GM12878 (cell line): ENCODE data around the gene CDC42EP3. TPM values are rescaled to one million over a fixed set of nuclear protein-coding genes. Genes with fewer than 3 reads are reported as not detected.

Experiments used
- GABPA ChIP-seq: IDR thresholded peaks from 2 replicates; pipeline ENCODE4 v1.6.1; 2014; ENCODE audit warnings: antibody characterized with exemption, low read depth, mild to moderate bottlenecking, inconsistent platforms
- JUNB ChIP-seq: IDR thresholded peaks from 2 replicates; pipeline ENCODE4 v1.6.1; 2016; ENCODE audit warnings: antibody characterized with exemption, mild to moderate bottlenecking
- MTA3 ChIP-seq: IDR thresholded peaks from 2 replicates; pipeline ENCODE4 v1.6.1; 2012; ENCODE audit warnings: low read length, inconsistent platforms, borderline replicate concordance
- NFIC ChIP-seq: IDR thresholded peaks from 2 replicates; pipeline ENCODE4 v1.6.1; 2012; ENCODE audit warnings: low read depth, mild to moderate bottlenecking, inconsistent platforms, low read length, moderate library complexity
- NFYB ChIP-seq: IDR thresholded peaks from 2 replicates; pipeline ENCODE4 v1.6.1; 2011; ENCODE audit warnings: low read depth, mild to moderate bottlenecking, low read length, improper control_type of control experiment, moderate library complexity; ENCODE audit not compliant: insufficient read depth
- NR2C2 ChIP-seq: IDR thresholded peaks from 2 replicates; pipeline ENCODE4 v1.6.1; 2011; ENCODE audit warnings: borderline replicate concordance, low read depth; ENCODE audit not compliant: control insufficient read depth, insufficient read length
- NRF1 ChIP-seq: conservative IDR thresholded peaks from 2 replicates; pipeline ENCODE4 v1.6.1; 2011; ENCODE audit warnings: mild to moderate bottlenecking, low read depth, low read length, improper control_type of control experiment
- PAX5 ChIP-seq: IDR thresholded peaks from 2 replicates; pipeline ENCODE4 v1.6.1; 2011; ENCODE audit warnings: low read depth, low read length, borderline replicate concordance
- POLR2A ChIP-seq: IDR thresholded peaks from 2 replicates; pipeline ENCODE4 v1.6.1; 2011; ENCODE audit warnings: low read depth, mild to moderate bottlenecking, low read length
- SREBF1 ChIP-seq: IDR thresholded peaks from 2 replicates; pipeline ENCODE4 v1.6.1; 2012; ENCODE audit warnings: mild to moderate bottlenecking, low read length
- SUPT20H ChIP-seq: IDR thresholded peaks from 2 replicates; pipeline ENCODE4 v1.6.1; 2011; ENCODE audit warnings: low read depth, mild to moderate bottlenecking, low read length, moderate library complexity, borderline replicate concordance; ENCODE audit not compliant: control insufficient read depth
- WRNIP1 ChIP-seq: IDR thresholded peaks from 2 replicates; pipeline ENCODE4 v1.6.1; 2011; ENCODE audit warnings: low read depth, low read length, improper control_type of control experiment, borderline replicate concordance
- YBX1 ChIP-seq: fragments of 450-650 bp; IDR thresholded peaks from 2 replicates; pipeline ENCODE4 v1.6.1; 2016; ENCODE audit warnings: antibody characterized with exemption
- ZNF217 ChIP-seq: fragments of 450-650 bp; IDR thresholded peaks from 2 replicates; pipeline ENCODE4 v1.6.1; 2017; ENCODE audit warnings: antibody characterized with exemption, mild to moderate bottlenecking
- ZNF274 ChIP-seq: IDR thresholded peaks from one replicate; pipeline ENCODE4 v1.8.0; 2011; ENCODE audit not compliant: insufficient read length, insufficient read depth
- polyA plus RNA-seq, 11 experiments: library from polyadenylated mRNA; depleted of rRNA in 4 of 11; unstranded in 6 of 11; stranded (reverse) in 5 of 11; fragments of >200 nt; fragmentation: Nextera tagmentation in 4 of 11; fragmentation: Illumina TruSeq in 1 of 11; extraction: Ambion mirVana in 4 of 11; extraction: Trizol in 1 of 11; gene quantifications; 1 replicate in 1 of 11; 2 replicates in 10 of 11; pipeline versions ENCODE4 v1.2.1 to v1.2.3, GENCODE V29; 2011 to 2016; ENCODE audit warnings: inconsistent platforms in 2 of 11, missing spikeins in 2 of 11, low read depth in 1 of 11
- total RNA-seq, 4 experiments: library from RNA; depleted of rRNA in 3 of 4; stranded (reverse); fragments of >200 nt in 3 of 4; fragmentation: Illumina TruSeq in 1 of 4; extraction: Trizol in 1 of 4; gene quantifications; 2 replicates each; pipeline versions ENCODE4 v1.2.1 to v1.2.3, GENCODE V29; 2013 to 2021
- TF ChIP-seq, protein P1 (sequence below): fragments of 450-650 bp; conservative IDR thresholded peaks from 2 replicates; pipeline ENCODE4 v1.6.1; 2017; ENCODE audit warnings: mild to moderate bottlenecking, moderate library complexity
- TF ChIP-seq, protein P2 (sequence below): IDR thresholded peaks from 2 replicates; pipeline ENCODE4 v1.6.1; 2012; ENCODE audit warnings: low read depth, low read length, improper control_type of control experiment
- TF ChIP-seq, protein P3 (sequence below): fragments of 450-650 bp; IDR thresholded peaks from 2 replicates; pipeline ENCODE4 v1.6.1; 2017; ENCODE audit warnings: mild to moderate bottlenecking, moderate library complexity
- TF ChIP-seq, protein P4 (sequence below): fragments of 450-650 bp; IDR thresholded peaks from 2 replicates; pipeline ENCODE4 v1.6.1; 2018; ENCODE audit warnings: borderline replicate concordance, mild to moderate bottlenecking; ENCODE audit not compliant: partially characterized antibody

CDC42EP3 gene
- total and polyA plus RNA-seq, 10 of the 15 experiments (the other 5 are each of a cell fraction or from before 2014, with no cell fraction given) = 11.8 to 86.9 (median 52.9) TPM

DNA sequence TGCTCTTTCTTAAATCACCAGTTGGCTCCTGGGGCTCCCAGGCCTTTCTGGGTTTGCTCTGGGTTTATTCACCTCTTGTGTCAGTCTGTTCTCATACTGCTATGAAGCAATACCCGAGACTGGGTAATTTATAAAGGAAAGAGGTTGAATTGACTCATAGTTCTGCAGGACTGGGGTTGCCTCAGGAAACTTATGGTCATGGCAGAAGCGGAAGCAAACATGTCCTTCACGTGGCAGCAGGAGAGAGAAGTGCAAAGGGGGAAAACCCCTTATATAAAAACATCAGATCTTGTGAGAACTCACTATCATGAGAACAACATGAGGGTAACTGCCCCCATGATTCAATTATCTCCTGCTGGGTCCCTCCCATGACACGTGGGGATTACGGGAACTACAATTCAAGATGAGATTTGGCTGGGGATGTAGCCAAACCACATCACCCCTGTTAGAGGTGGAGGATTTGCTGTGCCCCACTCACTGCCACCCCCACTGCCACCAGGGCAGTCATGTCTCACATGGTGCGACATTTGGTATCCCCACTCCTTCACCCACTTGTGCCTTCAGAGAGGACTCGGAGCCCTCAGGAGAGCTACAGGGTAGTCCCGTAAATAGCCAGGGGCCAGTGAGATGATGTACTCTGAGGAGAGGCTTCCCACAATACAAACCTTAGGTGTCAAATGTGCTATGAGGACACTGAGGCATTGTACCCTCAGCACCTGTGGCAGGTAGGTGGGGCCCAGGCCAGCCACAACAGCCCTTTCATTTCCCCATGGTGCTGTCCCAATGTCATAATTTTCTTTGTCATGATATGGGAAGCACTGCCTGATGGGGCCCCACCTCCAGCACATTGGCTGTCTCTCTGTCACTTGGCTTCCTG is 35.7 kb downstream of the CDC42EP3 start (continued):
- TF ChIP-seq, protein P1, sequence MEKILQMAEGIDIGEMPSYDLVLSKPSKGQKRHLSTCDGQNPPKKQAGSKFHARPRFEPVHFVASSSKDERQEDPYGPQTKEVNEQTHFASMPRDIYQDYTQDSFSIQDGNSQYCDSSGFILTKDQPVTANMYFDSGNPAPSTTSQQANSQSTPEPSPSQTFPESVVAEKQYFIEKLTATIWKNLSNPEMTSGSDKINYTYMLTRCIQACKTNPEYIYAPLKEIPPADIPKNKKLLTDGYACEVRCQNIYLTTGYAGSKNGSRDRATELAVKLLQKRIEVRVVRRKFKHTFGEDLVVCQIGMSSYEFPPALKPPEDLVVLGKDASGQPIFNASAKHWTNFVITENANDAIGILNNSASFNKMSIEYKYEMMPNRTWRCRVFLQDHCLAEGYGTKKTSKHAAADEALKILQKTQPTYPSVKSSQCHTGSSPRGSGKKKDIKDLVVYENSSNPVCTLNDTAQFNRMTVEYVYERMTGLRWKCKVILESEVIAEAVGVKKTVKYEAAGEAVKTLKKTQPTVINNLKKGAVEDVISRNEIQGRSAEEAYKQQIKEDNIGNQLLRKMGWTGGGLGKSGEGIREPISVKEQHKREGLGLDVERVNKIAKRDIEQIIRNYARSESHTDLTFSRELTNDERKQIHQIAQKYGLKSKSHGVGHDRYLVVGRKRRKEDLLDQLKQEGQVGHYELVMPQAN = no peak
- TF ChIP-seq, protein P2, sequence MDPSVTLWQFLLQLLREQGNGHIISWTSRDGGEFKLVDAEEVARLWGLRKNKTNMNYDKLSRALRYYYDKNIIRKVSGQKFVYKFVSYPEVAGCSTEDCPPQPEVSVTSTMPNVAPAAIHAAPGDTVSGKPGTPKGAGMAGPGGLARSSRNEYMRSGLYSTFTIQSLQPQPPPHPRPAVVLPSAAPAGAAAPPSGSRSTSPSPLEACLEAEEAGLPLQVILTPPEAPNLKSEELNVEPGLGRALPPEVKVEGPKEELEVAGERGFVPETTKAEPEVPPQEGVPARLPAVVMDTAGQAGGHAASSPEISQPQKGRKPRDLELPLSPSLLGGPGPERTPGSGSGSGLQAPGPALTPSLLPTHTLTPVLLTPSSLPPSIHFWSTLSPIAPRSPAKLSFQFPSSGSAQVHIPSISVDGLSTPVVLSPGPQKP = peak; percentile 72; the same call in 1 of the 2 replicates
- TF ChIP-seq NRF1 (no peak), YBX1 (no peak), JUNB (peak; percentile 90), SUPT20H (no peak), MTA3 (no peak; the same call in 1 of the 2 replicates), NR2C2 (no peak), GABPA (0 out of 2 replicates have a peak, but pooled peaks have one; percentile 41), NFIC (peak; percentile 94), WRNIP1 (no peak), SREBF1 (no peak), POLR2A (peak; percentile 14), ZNF274 (no peak), ZNF217 (no peak), PAX5 (peak; percentile 17; the same call in 1 of the 2 replicates), NFYB (0 out of 2 replicates have a peak, but pooled peaks have one; percentile 9)
- TF ChIP-seq, protein P3, sequence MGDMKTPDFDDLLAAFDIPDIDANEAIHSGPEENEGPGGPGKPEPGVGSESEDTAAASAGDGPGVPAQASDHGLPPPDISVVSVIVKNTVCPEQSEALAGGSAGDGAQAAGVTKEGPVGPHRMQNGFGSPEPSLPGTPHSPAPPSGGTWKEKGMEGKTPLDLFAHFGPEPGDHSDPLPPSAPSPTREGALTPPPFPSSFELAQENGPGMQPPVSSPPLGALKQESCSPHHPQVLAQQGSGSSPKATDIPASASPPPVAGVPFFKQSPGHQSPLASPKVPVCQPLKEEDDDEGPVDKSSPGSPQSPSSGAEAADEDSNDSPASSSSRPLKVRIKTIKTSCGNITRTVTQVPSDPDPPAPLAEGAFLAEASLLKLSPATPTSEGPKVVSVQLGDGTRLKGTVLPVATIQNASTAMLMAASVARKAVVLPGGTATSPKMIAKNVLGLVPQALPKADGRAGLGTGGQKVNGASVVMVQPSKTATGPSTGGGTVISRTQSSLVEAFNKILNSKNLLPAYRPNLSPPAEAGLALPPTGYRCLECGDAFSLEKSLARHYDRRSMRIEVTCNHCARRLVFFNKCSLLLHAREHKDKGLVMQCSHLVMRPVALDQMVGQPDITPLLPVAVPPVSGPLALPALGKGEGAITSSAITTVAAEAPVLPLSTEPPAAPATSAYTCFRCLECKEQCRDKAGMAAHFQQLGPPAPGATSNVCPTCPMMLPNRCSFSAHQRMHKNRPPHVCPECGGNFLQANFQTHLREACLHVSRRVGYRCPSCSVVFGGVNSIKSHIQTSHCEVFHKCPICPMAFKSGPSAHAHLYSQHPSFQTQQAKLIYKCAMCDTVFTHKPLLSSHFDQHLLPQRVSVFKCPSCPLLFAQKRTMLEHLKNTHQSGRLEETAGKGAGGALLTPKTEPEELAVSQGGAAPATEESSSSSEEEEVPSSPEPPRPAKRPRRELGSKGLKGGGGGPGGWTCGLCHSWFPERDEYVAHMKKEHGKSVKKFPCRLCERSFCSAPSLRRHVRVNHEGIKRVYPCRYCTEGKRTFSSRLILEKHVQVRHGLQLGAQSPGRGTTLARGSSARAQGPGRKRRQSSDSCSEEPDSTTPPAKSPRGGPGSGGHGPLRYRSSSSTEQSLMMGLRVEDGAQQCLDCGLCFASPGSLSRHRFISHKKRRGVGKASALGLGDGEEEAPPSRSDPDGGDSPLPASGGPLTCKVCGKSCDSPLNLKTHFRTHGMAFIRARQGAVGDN = peak; percentile 94
- TF ChIP-seq, protein P4, sequence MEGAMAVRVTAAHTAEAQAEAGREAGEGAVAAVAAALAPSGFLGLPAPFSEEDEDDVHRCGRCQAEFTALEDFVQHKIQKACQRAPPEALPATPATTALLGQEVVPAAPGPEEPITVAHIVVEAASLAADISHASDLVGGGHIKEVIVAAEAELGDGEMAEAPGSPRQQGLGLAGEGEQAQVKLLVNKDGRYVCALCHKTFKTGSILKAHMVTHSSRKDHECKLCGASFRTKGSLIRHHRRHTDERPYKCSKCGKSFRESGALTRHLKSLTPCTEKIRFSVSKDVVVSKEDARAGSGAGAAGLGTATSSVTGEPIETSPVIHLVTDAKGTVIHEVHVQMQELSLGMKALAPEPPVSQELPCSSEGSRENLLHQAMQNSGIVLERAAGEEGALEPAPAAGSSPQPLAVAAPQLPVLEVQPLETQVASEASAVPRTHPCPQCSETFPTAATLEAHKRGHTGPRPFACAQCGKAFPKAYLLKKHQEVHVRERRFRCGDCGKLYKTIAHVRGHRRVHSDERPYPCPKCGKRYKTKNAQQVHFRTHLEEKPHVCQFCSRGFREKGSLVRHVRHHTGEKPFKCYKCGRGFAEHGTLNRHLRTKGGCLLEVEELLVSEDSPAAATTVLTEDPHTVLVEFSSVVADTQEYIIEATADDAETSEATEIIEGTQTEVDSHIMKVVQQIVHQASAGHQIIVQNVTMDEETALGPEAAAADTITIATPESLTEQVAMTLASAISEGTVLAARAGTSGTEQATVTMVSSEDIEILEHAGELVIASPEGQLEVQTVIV = no peak
